Activated T-cell treated with anti-CD3 and anti-CD28 coated beads, Interleukin-2, amount 50 U/mL, for 1 hour (primary cell): ENCODE data around the gene C15orf39.
"Not testable (repeated sequence)": the region's sequence is repeated elsewhere in the genome, so short reads cannot be mapped to it uniquely, and the experiment has no call there.

Experiments
- DNase-seq: peaks from one replicate; pipeline ENCODE4 v3.0.0-alpha.2; 2020

C15orf39 gene

GRCh38 chr15:75232826-75233503 lies 31.3 kb downstream of the C15orf39 start:
- DNase-seq, result peak; percentile 12

GRCh38 chr15:75233504-75234190 lies 32.0 kb downstream of the C15orf39 start:
- peak; percentile 10 for DNase-seq

GRCh38 chr15:75234191-75234810 lies 32.6 kb downstream of the C15orf39 start:
- DNase-seq, result no peak

- no peak for DNase-seq
These were observed 33.5 kb downstream of the C15orf39 start for GRCh38 chr15:75235051-75235673.

- DNase-seq, result no peak
These were observed 34.4 kb downstream of the C15orf39 start for GRCh38 chr15:75235760-75236729.

GRCh38 chr15:75237316-75237982 lies 35.8 kb downstream of the C15orf39 start:
- no peak for DNase-seq

- DNase-seq, result no peak
These were observed 36.5 kb downstream of the C15orf39 start for GRCh38 chr15:75238150-75238549.

GRCh38 chr15:75245741-75246140 lies 44.1 kb downstream of the C15orf39 start:
- not testable (repeated sequence) for DNase-seq

- not testable (repeated sequence) for DNase-seq
These were observed 47.3 kb downstream of the C15orf39 start for GRCh38 chr15:75248991-75249390.

GRCh38 chr15:75249726-75250125 lies 48.0 kb downstream of the C15orf39 start:
- no peak for DNase-seq

GRCh38 chr15:75251343-75251742 lies 49.7 kb downstream of the C15orf39 start:
- not testable (repeated sequence) for DNase-seq

- DNase-seq, result not testable (repeated sequence)
These were observed 50.6 kb downstream of the C15orf39 start for GRCh38 chr15:75252285-75252684.

- DNase-seq, result not testable (repeated sequence)
These were observed 56.4 kb downstream of the C15orf39 start, which contains the start of gene GOLGA6C for GRCh38 chr15:75258034-75258433. TSS of gene GOLGA6C (plus strand) at chr15:75258334. CDS start at chr15:75258599, 265 bp downstream.

GRCh38 chr15:75258620-75259343 lies 57.1 kb downstream of the C15orf39 start:
- DNase-seq, result not testable (repeated sequence)

- DNase-seq, result not testable (repeated sequence)
These were observed 58.2 kb downstream of the C15orf39 start for GRCh38 chr15:75259873-75260272.
